CD14-positive monocyte (primary cell): ENCODE measurements around the gene ARL4D. TPM values are rescaled to one million over a fixed set of nuclear protein-coding genes. Genes with fewer than 3 reads are reported as not detected.
A peak's percentile ranks its signal among the peaks of the same experiment; 100 is the strongest.

Experiments
- DNase-seq, 3 donors: peaks; one replicate each; pipeline ENCODE4 v3.0.0-alpha.2; 2011 to 2022
- H2AFZ ChIP-seq: 2 replicates; pipeline ENCODE4 v1.6.0; 2012; ENCODE audit warnings: mild to moderate bottlenecking, low read depth, low read length, inconsistent platforms; ENCODE audit not compliant: insufficient read depth, poor library complexity, severe bottlenecking
- H3K27ac ChIP-seq, 2 donors: 1 replicate in 1 of 2; 2 replicates in 1 of 2; pipeline ENCODE4 v1.5.1; 2012 to 2013; ENCODE audit warnings: low read length in 2 of 2, control low read depth in 1 of 2, inconsistent platforms in 1 of 2, low read depth in 1 of 2, mild to moderate bottlenecking in 1 of 2
- H3K27me3 ChIP-seq, 2 donors: one replicate each; pipeline versions ENCODE4 v1.6.0 to v1.6.1; 2011 to 2013; ENCODE audit warnings: low read length in 2 of 2; ENCODE audit not compliant: control insufficient read depth in 2 of 2, insufficient read depth in 2 of 2
- H3K36me3 ChIP-seq, 2 donors: replicated peaks in 1 of 2; 1 replicate in 1 of 2; 2 replicates in 1 of 2; pipeline versions ENCODE4 v1.5.1 to v1.6.1; 2012 to 2013; ENCODE audit warnings: low read length in 2 of 2, control low read depth in 1 of 2, inconsistent platforms in 1 of 2, mild to moderate bottlenecking in 1 of 2; ENCODE audit not compliant: insufficient read depth in 2 of 2, control insufficient read depth in 1 of 2
- H3K4me1 ChIP-seq, 2 donors: 1 replicate in 1 of 2; 2 replicates in 1 of 2; pipeline versions ENCODE4 v1.5.1 to v1.6.1; 2012 to 2013; ENCODE audit warnings: low read length in 2 of 2, control low read depth in 1 of 2, inconsistent platforms in 1 of 2, mild to moderate bottlenecking in 1 of 2, moderate library complexity in 1 of 2; ENCODE audit not compliant: insufficient read depth in 2 of 2, control insufficient read depth in 1 of 2
- H3K4me2 ChIP-seq: replicated peaks from 2 replicates; pipeline ENCODE3; 2012; ENCODE audit warnings: low read length, moderate library complexity, mild to moderate bottlenecking; ENCODE audit not compliant: poor library complexity, severe bottlenecking; ENCODE audit errors: extremely low read depth
- H3K4me3 ChIP-seq, 3 experiments: fragments of 200-600 bp in 1 of 3; sonication (generic) in 1 of 3; replicated peaks in 1 of 3; 1 replicate in 2 of 3; 2 replicates in 1 of 3; pipeline ENCODE4 v1.5.1; 2011 to 2013; ENCODE audit warnings: low read length in 3 of 3, mild to moderate bottlenecking in 3 of 3, control low read depth in 2 of 3, low read depth in 2 of 3, inconsistent platforms in 1 of 3, moderate library complexity in 1 of 3
- H3K79me2 ChIP-seq: 2 replicates; pipeline ENCODE4 v1.6.0; 2012; ENCODE audit warnings: mild to moderate bottlenecking, control low read depth, inconsistent platforms, low read length, moderate library complexity; ENCODE audit not compliant: insufficient read depth
- H3K9ac ChIP-seq: 2 replicates; pipeline ENCODE4 v1.6.0; 2017; ENCODE audit warnings: low read length, mild to moderate bottlenecking; ENCODE audit not compliant: insufficient read depth, poor library complexity, severe bottlenecking
- H3K9me3 ChIP-seq, 2 donors: replicated peaks in 1 of 2; 1 replicate in 1 of 2; 2 replicates in 1 of 2; pipeline versions ENCODE4 v1.5.1 to v1.6.1; 2012 to 2013; ENCODE audit warnings: low read length in 2 of 2, control low read depth in 1 of 2; ENCODE audit not compliant: control insufficient read depth in 1 of 2, insufficient read depth in 1 of 2
- H4K20me1 ChIP-seq: 2 replicates; pipeline ENCODE4 v1.6.0; 2012; ENCODE audit warnings: mild to moderate bottlenecking, low read length, control low read depth, moderate library complexity; ENCODE audit not compliant: insufficient read depth
- H3K27ac Mint-ChIP-seq, 7 donors: one replicate each; pipeline ENCODE4 v1.8.0; 2020; ENCODE audit warnings: mild to moderate bottlenecking in 7 of 7, mixed read lengths in 7 of 7, moderate library complexity in 6 of 7, inconsistent platforms in 2 of 7
- H3K27me3 Mint-ChIP-seq, 3 donors: one replicate each; pipeline ENCODE4 v1.8.0; 2021 to 2022; ENCODE audit warnings: low read depth in 3 of 3, mild to moderate bottlenecking in 3 of 3, mixed read lengths in 3 of 3, moderate library complexity in 3 of 3, inconsistent platforms in 1 of 3
- H3K36me3 Mint-ChIP-seq, 2 donors: one replicate each; pipeline ENCODE4 v1.8.0; 2020; ENCODE audit warnings: mixed read lengths in 2 of 2, inconsistent platforms in 1 of 2, mild to moderate bottlenecking in 1 of 2
- H3K4me1 Mint-ChIP-seq: one replicate; pipeline ENCODE4 v1.8.0; 2020; ENCODE audit warnings: mild to moderate bottlenecking, mixed read lengths
- H3K4me3 Mint-ChIP-seq, 2 donors: one replicate each; pipeline ENCODE4 v1.8.0; 2020; ENCODE audit warnings: mild to moderate bottlenecking in 2 of 2, mixed read lengths in 2 of 2, moderate library complexity in 1 of 2
- H3K9me3 Mint-ChIP-seq, 7 donors: one replicate each; pipeline ENCODE4 v1.8.0; 2020 to 2022; ENCODE audit warnings: mixed read lengths in 7 of 7, mild to moderate bottlenecking in 6 of 7, moderate library complexity in 6 of 7, inconsistent platforms in 2 of 7
- WGBS: methylation state at CpG from one replicate; pipeline ENCODE4 v1.1.5; 2013; ENCODE audit warnings: missing lambda C conversion rate; ENCODE audit not compliant: insufficient coverage; 5-methylcytosine and 5-hydroxymethylcytosine counted together
- intact Hi-C, 2 donors: fragments of 100-400 bp; cut with micrococcal nuclease; formaldehyde crosslinking; loops; one replicate each; pipeline versions ENCODE4 v1.15.0 to v1.15.1; 2023
- polyA plus RNA-seq, 3 donors: library from polyadenylated mRNA; depleted of rRNA in 1 of 3; unstranded in 2 of 3; stranded (reverse) in 1 of 3; fragments of 300-500 nt in 2 of 3; fragments of >200 nt in 1 of 3; fragmentation: Illumina TruSeq in 2 of 3; gene quantifications; 1 replicate in 2 of 3; 2 replicates in 1 of 3; pipeline ENCODE4 v1.2.3, GENCODE V29; 2012 to 2021
- TF ChIP-seq, protein P1 (sequence below): fragments of 200-600 bp; IDR thresholded peaks from one replicate; pipeline ENCODE4 v1.8.0; 2022; ENCODE audit warnings: antibody characterized with exemption, mild to moderate bottlenecking

The ARL4D gene
- polyA plus RNA-seq, 3 donors: 0.75 to 2.4 (median 1.7) TPM

DNA sequence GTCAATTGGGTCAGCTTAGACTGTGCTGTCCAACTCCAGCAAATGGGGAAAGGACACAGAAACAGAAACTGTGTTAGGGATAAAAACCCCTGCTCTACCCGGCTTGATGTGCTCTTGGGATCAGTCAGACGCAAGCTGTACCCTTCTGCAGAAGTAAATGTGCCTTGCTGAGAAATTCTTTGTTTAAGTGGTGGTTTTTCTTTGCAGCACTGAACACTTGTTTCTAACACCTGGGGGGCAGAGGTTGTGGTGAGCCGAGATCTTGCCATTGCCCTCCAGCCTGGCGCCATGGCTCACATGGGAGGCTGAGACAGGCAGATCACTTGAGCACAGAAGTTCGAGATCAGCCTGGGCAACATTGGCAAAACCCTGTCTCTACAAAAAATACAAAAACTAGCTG, 18.5 kb upstream of the ARL4D start:
- Histone ChIP-seq H3K36me3 (no peaks in the 10 kb centered on the region), H3K4me1 (peaks cover 5% of the 10 kb centered on the region in 2 donors), H3K27me3 (no peaks in the 10 kb centered on the region), H4K20me1 (no peaks in the 10 kb centered on the region), H3K79me2 (no peaks in the 10 kb centered on the region), H3K4me3 (no peak overlapping the region), H3K27ac (peak overlapping the region in 1 of 2 donors; percentile 36), H2AFZ (no peak overlapping the region), H3K9ac (no peak overlapping the region), H3K9me3 (peaks cover 26 to 28% of the 10 kb centered on the region in 2 donors), H3K4me2 (no peak overlapping the region)
- DNase-seq: no peak
- Mint-ChIP-seq H3K27me3 (no peaks in the 10 kb centered on the region), H3K9me3 (peaks cover 11 to 39% (median 32%) of the 10 kb centered on the region in 7 donors), H3K4me3 (no peak overlapping the region), H3K36me3 (peaks cover 5 to 12% of the 10 kb centered on the region in 2 donors), H3K27ac (peak overlapping the region in 3 of 7 donors; percentile 16 to 40 (median 31)), H3K4me1 (peaks cover 3% of the 10 kb centered on the region)
- 100% methylated on average over 4 of the region's 5 CpGs for WGBS
- intact Hi-C loops: no loop called here
- TF ChIP-seq, protein P1, sequence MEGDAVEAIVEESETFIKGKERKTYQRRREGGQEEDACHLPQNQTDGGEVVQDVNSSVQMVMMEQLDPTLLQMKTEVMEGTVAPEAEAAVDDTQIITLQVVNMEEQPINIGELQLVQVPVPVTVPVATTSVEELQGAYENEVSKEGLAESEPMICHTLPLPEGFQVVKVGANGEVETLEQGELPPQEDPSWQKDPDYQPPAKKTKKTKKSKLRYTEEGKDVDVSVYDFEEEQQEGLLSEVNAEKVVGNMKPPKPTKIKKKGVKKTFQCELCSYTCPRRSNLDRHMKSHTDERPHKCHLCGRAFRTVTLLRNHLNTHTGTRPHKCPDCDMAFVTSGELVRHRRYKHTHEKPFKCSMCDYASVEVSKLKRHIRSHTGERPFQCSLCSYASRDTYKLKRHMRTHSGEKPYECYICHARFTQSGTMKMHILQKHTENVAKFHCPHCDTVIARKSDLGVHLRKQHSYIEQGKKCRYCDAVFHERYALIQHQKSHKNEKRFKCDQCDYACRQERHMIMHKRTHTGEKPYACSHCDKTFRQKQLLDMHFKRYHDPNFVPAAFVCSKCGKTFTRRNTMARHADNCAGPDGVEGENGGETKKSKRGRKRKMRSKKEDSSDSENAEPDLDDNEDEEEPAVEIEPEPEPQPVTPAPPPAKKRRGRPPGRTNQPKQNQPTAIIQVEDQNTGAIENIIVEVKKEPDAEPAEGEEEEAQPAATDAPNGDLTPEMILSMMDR: no peak

DNA sequence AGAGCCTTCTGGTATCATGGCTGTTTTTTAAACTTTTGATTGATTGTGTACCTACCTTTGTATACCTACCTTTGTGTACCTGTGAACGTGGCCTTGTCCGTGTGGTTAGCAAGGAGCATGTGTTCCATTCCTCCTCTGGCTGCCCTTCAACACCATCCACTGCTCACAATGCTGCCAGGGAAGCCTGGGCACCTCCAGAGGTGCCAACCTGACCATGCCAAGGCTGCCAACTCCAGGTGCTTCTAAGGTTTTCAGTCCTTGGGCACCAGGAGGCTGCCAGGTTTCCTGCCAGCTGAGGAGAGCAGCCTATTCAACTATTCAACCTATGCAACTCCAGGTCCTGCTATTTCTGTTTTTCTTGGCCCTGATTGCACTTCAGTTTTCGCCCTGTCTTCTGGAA, 17.6 kb upstream of the ARL4D start:
- no peaks in the 10 kb centered on the region for H3K27me3 ChIP-seq
- H3K4me1 ChIP-seq: peaks cover 5% of the 10 kb centered on the region in 2 donors
- H3K4me3 ChIP-seq: no peak overlapping the region
- peaks cover 26 to 28% of the 10 kb centered on the region in 2 donors for H3K9me3 ChIP-seq
- H3K9me3 Mint-ChIP-seq: peaks cover 11 to 37% (median 30%) of the 10 kb centered on the region in 7 donors
- H3K4me3 Mint-ChIP-seq: no peak overlapping the region
- intact Hi-C loops: no loop called here
- no peak overlapping the region for H3K4me2 ChIP-seq
- peaks cover 8 to 12% of the 10 kb centered on the region in 2 donors for H3K36me3 Mint-ChIP-seq
- H3K27ac Mint-ChIP-seq: no peak overlapping the region
- TF ChIP-seq, protein P1: no peak
- H3K27me3 Mint-ChIP-seq: no peaks in the 10 kb centered on the region
- H4K20me1 ChIP-seq: no peaks in the 10 kb centered on the region
- H3K79me2 ChIP-seq: no peaks in the 10 kb centered on the region
- no peak overlapping the region for H3K27ac ChIP-seq
- WGBS: 95% methylated on average over 2 of the region's 3 CpGs
- H3K36me3 ChIP-seq: no peaks in the 10 kb centered on the region
- H3K9ac ChIP-seq: no peak overlapping the region
- DNase-seq: peak in 1 of 3 donors; percentile 2
- H3K4me1 Mint-ChIP-seq: peaks cover 7% of the 10 kb centered on the region
- no peak overlapping the region for H2AFZ ChIP-seq
